Astrocyte of the hippocampus (primary cell): ENCODE results near the gene STRAP.
"Not testable (repeated sequence)": the region's sequence is repeated elsewhere in the genome, so short reads cannot be mapped to it uniquely, and the experiment has no call there.

Experiments used
- DNase-seq: peaks from one replicate; pipeline ENCODE4 v3.0.0; 2011; ENCODE audit warnings: low read depth, low spot score

The STRAP gene

GRCh38 chr12:15868186-15868585, 14.0 kb upstream of the STRAP start:
- DNase-seq: no peak

GRCh38 chr12:15873556-15873955, 8.6 kb upstream of the STRAP start:
- DNase-seq: no peak

GRCh38 chr12:15874556-15875145, 7.5 kb upstream of the STRAP start:
- not testable (repeated sequence) for DNase-seq

- DNase-seq: no peak
Measured at GRCh38 chr12:15875863-15876262, 6.3 kb upstream of the STRAP start.

- DNase-seq: no peak
Measured at GRCh38 chr12:15879413-15879812, 2.8 kb upstream of the STRAP start.

GRCh38 chr12:15880721-15881120, 1.5 kb upstream of the STRAP start:
- no peak for DNase-seq

- peak; percentile 26 for DNase-seq
Measured at GRCh38 chr12:15883536-15883935, 1.3 kb downstream of the STRAP start.

- peak; percentile 36 for DNase-seq
Measured at GRCh38 chr12:15886372-15887042, 4.3 kb downstream of the STRAP start.

GRCh38 chr12:15887043-15887817, 5.0 kb downstream of the STRAP start:
- no peak for DNase-seq

GRCh38 chr12:15892645-15893259, 10.6 kb downstream of the STRAP start:
- no peak for DNase-seq

- DNase-seq: no peak
Measured at GRCh38 chr12:15893260-15893659, 11.1 kb downstream of the STRAP start.

GRCh38 chr12:15896867-15897266, 14.7 kb downstream of the STRAP start:
- DNase-seq: no peak

GRCh38 chr12:15897433-15897832, 15.2 kb downstream of the STRAP start:
- no peak for DNase-seq

GRCh38 chr12:15899282-15899870, 17.2 kb downstream of the STRAP start:
- DNase-seq: peak; percentile 33

GRCh38 chr12:15904378-15904920, 22.3 kb downstream of the STRAP start:
- no peak for DNase-seq

GRCh38 chr12:15910468-15910863, 28.3 kb downstream of the STRAP start:
- no peak for DNase-seq

- DNase-seq: peak; percentile 93
Measured at GRCh38 chr12:15910864-15911721, 28.9 kb downstream of the STRAP start, which contains the start of gene DERA. Gene DERA (plus strand): TSS chr12:15911332. CDS start chr12:15911384, 52 bp downstream.

GRCh38 chr12:15911931-15912330, 29.7 kb downstream of the STRAP start:
- not testable (repeated sequence) for DNase-seq

GRCh38 chr12:15914131-15914530, 31.9 kb downstream of the STRAP start:
- DNase-seq: not testable (repeated sequence)

GRCh38 chr12:15918066-15918465, 35.9 kb downstream of the STRAP start:
- no peak for DNase-seq

GRCh38 chr12:15919418-15919817, 37.2 kb downstream of the STRAP start:
- peak; percentile 26 for DNase-seq
